HepG2 (cell line): ENCODE measurements around the gene TMEM145. TPM values are rescaled to one million over a fixed set of nuclear protein-coding genes. Genes with fewer than 3 reads are reported as not detected.
A peak's percentile ranks its signal among the peaks of the same experiment; 100 is the strongest.

Source experiments
- DZIP1 ChIP-seq: sonication (generic); formaldehyde crosslinking; IDR thresholded peaks from 2 replicates; pipeline ENCODE4 v1.5.0; 2020; ENCODE audit warnings: mild to moderate bottlenecking, missing genetic modification reagents
- FLYWCH1 ChIP-seq: sonication (generic); formaldehyde crosslinking; IDR thresholded peaks from 2 replicates; pipeline ENCODE4 v1.8.1; 2023; ENCODE audit warnings: mild to moderate bottlenecking, missing genetic modification reagents
- FOXP1 ChIP-seq, 2 experiments: fragments of 450-650 bp in 1 of 2; IDR thresholded peaks; 2 replicates each; pipeline ENCODE4 v1.6.1; 2017 to 2018; ENCODE audit warnings: antibody characterized with exemption in 1 of 2
- HES4 ChIP-seq: sonication (generic); formaldehyde crosslinking; IDR thresholded peaks from 2 replicates; pipeline ENCODE4 v1.9.0; 2021; ENCODE audit warnings: mild to moderate bottlenecking, missing genetic modification reagents, borderline replicate concordance
- PPARG ChIP-seq: conservative IDR thresholded peaks from 2 replicates; pipeline ENCODE4 v1.6.1; 2016; ENCODE audit warnings: missing biosample characterization, missing genetic modification reagents
- RXRB ChIP-seq: IDR thresholded peaks from 2 replicates; pipeline ENCODE4 v1.6.1; 2016; ENCODE audit warnings: borderline replicate concordance, missing genetic modification reagents, missing compliant biosample characterization
- SP2 ChIP-seq: sonication (generic); formaldehyde crosslinking; IDR thresholded peaks from 2 replicates; pipeline ENCODE4 v1.5.1; 2020; ENCODE audit warnings: mild to moderate bottlenecking, missing genetic modification reagents
- TFDP1 ChIP-seq: IDR thresholded peaks from 2 replicates; pipeline ENCODE4 v1.6.1; 2016; ENCODE audit warnings: missing compliant biosample characterization, missing genetic modification reagents, borderline replicate concordance
- TFE3 ChIP-seq: IDR thresholded peaks from 2 replicates; pipeline ENCODE4 v1.6.1; 2016
- U2AF2 ChIP-seq: fragments of 200-400 bp; formaldehyde crosslinking; IDR thresholded peaks from 2 replicates; pipeline ENCODE4 v1.6.1; 2017; ENCODE audit warnings: low read depth, mild to moderate bottlenecking, low read length
- ZNF143 ChIP-seq: sonication (generic); formaldehyde crosslinking; IDR thresholded peaks from 2 replicates; pipeline ENCODE4 v1.4.0; 2020; ENCODE audit warnings: missing genetic modification reagents
- ZNF180 ChIP-seq: sonication (generic); formaldehyde crosslinking; IDR thresholded peaks from 2 replicates; pipeline ENCODE4 v1.4.0; 2020; ENCODE audit warnings: low read depth, missing genetic modification reagents, borderline replicate concordance
- ZNF207 ChIP-seq: fragments of 450-650 bp; IDR thresholded peaks from 2 replicates; pipeline ENCODE4 v1.6.1; 2016; ENCODE audit warnings: antibody characterized with exemption, borderline replicate concordance
- ZNF773 ChIP-seq: sonication (generic); formaldehyde crosslinking; IDR thresholded peaks from 2 replicates; pipeline ENCODE4 v1.4.0; 2020; ENCODE audit warnings: missing genetic modification reagents, borderline replicate concordance
- ZNF883 ChIP-seq: sonication (generic); formaldehyde crosslinking; IDR thresholded peaks from 2 replicates; pipeline ENCODE4 v1.5.1; 2020; ENCODE audit warnings: mild to moderate bottlenecking, missing genetic modification reagents; ENCODE audit errors: not compliant biosample characterization
- ZZZ3 ChIP-seq: sonication (generic); formaldehyde crosslinking; IDR thresholded peaks from 2 replicates; pipeline ENCODE4 v1.4.0; 2020; ENCODE audit warnings: missing genetic modification reagents, mild to moderate bottlenecking, borderline replicate concordance
- polyA plus RNA-seq, 8 experiments: library from polyadenylated mRNA; depleted of rRNA in 3 of 8; stranded (reverse) in 7 of 8; unstranded in 1 of 8; fragments of >200 nt; fragmentation: Illumina TruSeq in 4 of 8; extraction: Trizol in 4 of 8; gene quantifications; 2 replicates each; pipeline versions ENCODE4 v1.2.1 to v1.2.3, GENCODE V29; 2011 to 2016; ENCODE audit warnings: low read depth in 4 of 8, missing spikeins in 1 of 8, mixed read lengths in 1 of 8; ENCODE audit not compliant: insufficient read depth in 1 of 8
- total RNA-seq, 5 experiments: library from RNA; depleted of rRNA; stranded (reverse); fragments of >200 nt; fragmentation: Illumina TruSeq; extraction: Trizol; gene quantifications; 2 replicates each; pipeline ENCODE4 v1.2.3, GENCODE V29; 2016; ENCODE audit warnings: low read depth in 1 of 5
- TF ChIP-seq, protein P1 (sequence below): sonication (generic); formaldehyde crosslinking; IDR thresholded peaks from 2 replicates; pipeline ENCODE4 v1.4.0; 2020; ENCODE audit warnings: low read depth, mild to moderate bottlenecking, missing genetic modification reagents
- TF ChIP-seq, protein P2 (sequence below): sonication (generic); formaldehyde crosslinking; IDR thresholded peaks from 2 replicates; pipeline ENCODE4 v1.4.0; 2020; ENCODE audit warnings: mild to moderate bottlenecking, low read depth, missing genetic modification reagents
- TF ChIP-seq, protein P3 (sequence below): sonication (generic); formaldehyde crosslinking; IDR thresholded peaks from 2 replicates; pipeline ENCODE4 v1.8.1; 2023; ENCODE audit warnings: mild to moderate bottlenecking, missing genetic modification reagents, borderline replicate concordance

TMEM145 gene
- total and polyA plus RNA-seq, 2 of the 13 experiments (the other 11 are each of a cell fraction or from before 2014, with no cell fraction given) = 0.07 to 5.1 TPM

DNA sequence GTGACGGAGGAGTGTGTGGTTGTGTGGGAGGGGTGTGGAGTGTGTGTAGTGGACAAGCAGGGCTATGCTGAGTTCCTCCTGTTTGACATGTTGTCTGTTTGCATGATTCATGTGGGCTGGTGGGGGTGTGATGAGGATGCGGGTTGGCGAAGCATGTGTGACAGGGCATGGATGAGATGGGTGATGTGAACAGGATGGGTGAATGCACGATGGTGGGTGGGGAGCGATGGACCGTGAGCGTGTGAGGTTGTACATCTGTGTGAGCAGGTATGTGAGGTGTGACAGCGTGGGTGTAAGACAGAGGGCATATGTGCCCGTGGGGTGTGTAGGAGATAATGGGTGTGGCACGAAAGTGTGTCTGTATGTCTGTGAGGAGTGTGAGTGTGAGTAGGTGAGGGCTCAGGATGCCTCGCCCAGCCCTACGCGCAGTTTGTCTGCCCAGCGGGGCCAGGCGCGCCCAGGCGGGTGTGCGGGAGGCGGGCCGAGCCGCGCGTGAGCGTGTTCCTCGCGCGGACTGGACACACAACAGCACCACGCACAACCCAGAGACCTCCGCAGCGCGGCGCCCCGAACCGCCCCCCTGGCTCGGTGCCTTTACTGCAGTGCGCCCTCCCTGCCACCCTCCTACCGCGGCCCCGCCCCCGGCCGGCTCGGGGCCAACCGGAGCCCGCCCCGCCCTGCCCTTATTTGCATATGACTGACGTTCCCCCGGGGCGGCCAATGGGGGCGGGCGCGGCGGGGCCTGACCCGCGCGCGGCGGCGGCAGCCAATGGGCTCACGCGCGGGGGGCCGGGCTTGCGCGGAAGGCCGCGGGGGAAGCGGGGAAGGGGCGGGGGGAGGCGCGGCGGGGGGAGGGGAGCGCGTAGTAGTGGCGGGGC is 29.7 kb upstream of the TMEM145 start (continued):
- TF ChIP-seq TFDP1 (CRISPR knock-in tag) (no peak), TFE3 (CRISPR knock-in tag) (no peak), ZNF143 (0 out of 2 replicates have a peak, but pooled peaks have one; percentile 27), ZNF207 (no peak), ZNF773 (CRISPR knock-in tag) (no peak), RXRB (CRISPR knock-in tag) (no peak), FLYWCH1 (CRISPR knock-in tag) (no peak), DZIP1 (CRISPR knock-in tag) (peak; percentile 49; the same call in 1 of the 2 replicates), PPARG (CRISPR knock-in tag) (no peak), SP2 (CRISPR knock-in tag) (peak; percentile 58; the same call in 1 of the 2 replicates), ZNF883 (peak; percentile 49), ZZZ3 (peak; percentile 77; the same call in 1 of the 2 replicates), HES4 (0 out of 2 replicates have a peak, but pooled peaks have one; percentile 33), U2AF2 (no peak), ZNF180 (CRISPR knock-in tag) (no peak), FOXP1 (IDR thresholded peaks at IDR 0.05) (no peak), FOXP1 (CRISPR knock-in tag; IDR thresholded peaks at IDR 0.05) (no peak)
- TF ChIP-seq, protein P1, sequence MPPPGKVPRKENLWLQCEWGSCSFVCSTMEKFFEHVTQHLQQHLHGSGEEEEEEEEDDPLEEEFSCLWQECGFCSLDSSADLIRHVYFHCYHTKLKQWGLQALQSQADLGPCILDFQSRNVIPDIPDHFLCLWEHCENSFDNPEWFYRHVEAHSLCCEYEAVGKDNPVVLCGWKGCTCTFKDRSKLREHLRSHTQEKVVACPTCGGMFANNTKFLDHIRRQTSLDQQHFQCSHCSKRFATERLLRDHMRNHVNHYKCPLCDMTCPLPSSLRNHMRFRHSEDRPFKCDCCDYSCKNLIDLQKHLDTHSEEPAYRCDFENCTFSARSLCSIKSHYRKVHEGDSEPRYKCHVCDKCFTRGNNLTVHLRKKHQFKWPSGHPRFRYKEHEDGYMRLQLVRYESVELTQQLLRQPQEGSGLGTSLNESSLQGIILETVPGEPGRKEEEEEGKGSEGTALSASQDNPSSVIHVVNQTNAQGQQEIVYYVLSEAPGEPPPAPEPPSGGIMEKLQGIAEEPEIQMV (CRISPR knock-in tag) = 0 out of 2 replicates have a peak, but pooled peaks have one; percentile 33
- TF ChIP-seq, protein P2, sequence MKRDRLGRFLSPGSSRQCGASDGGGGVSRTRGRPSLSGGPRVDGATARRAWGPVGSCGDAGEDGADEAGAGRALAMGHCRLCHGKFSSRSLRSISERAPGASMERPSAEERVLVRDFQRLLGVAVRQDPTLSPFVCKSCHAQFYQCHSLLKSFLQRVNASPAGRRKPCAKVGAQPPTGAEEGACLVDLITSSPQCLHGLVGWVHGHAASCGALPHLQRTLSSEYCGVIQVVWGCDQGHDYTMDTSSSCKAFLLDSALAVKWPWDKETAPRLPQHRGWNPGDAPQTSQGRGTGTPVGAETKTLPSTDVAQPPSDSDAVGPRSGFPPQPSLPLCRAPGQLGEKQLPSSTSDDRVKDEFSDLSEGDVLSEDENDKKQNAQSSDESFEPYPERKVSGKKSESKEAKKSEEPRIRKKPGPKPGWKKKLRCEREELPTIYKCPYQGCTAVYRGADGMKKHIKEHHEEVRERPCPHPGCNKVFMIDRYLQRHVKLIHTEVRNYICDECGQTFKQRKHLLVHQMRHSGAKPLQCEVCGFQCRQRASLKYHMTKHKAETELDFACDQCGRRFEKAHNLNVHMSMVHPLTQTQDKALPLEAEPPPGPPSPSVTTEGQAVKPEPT (CRISPR knock-in tag) = no peak; the same call in 1 of the 2 replicates
- TF ChIP-seq, protein P3, sequence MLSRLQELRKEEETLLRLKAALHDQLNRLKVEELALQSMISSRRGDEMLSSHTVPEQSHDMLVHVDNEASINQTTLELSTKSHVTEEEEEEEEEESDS (CRISPR knock-in tag) = no peak
